ENCODE measurements around the gene ASB13. TPM values are rescaled to one million over a fixed set of nuclear protein-coding genes. Genes with fewer than 3 reads are reported as not detected.
"Not testable (repeated sequence)": the region's sequence is repeated elsewhere in the genome, so short reads cannot be mapped to it uniquely, and the experiment has no call there.

Gene ASB13
- total RNA-seq, 1 donor from 2014 or later: 23.0 TPM

- H3K36me3 ChIP-seq: no peaks in the 10 kb centered on the region
- ATAC-seq: no peak
- TF ChIP-seq CTCF (IDR thresholded peaks at IDR 0.05): no peak
- no peaks in the 10 kb centered on the region for H3K4me1 ChIP-seq
- no peaks in the 10 kb centered on the region for H3K9me3 ChIP-seq
- no peak overlapping the region for H3K4me3 ChIP-seq
- H3K27ac ChIP-seq: no peak overlapping the region
- no peaks in the 10 kb centered on the region for H3K27me3 ChIP-seq
- DNase-seq: no peak
- intact Hi-C loops (cut with DNase I): no loop called here
Observed at GRCh38 chr10:5595591-5595990, 70.8 kb downstream of the ASB13 start.

DNA sequence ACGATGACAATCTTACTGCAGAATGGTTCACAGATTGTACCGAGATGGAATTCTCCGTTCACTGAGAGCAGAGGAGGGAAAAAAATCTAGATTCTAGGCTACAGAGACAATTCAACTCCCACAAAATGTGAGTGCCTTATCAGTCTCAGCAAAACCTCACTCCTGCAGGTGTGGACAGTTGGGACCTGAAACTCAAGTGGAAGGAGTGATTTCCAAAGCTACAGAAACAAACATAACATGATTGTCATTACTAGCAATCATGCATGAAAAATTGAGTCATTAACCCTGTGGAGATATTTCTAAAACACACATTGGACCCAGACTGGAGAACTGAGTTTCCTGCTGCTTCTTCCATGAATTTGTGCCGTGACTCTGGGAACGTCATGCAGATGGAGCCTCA lies 71.3 kb downstream of the ASB13 start:
- ATAC-seq (no peak), DNase-seq (no peak)
- Histone ChIP-seq H3K9me3 (no peaks in the 10 kb centered on the region), H3K27me3 (no peaks in the 10 kb centered on the region), H3K36me3 (no peaks in the 10 kb centered on the region), H3K4me3 (no peak overlapping the region), H3K4me1 (no peaks in the 10 kb centered on the region), H3K27ac (no peak overlapping the region)
- TF ChIP-seq CTCF (IDR thresholded peaks at IDR 0.05): no peak
- intact Hi-C loops (cut with DNase I): no loop called here

DNA sequence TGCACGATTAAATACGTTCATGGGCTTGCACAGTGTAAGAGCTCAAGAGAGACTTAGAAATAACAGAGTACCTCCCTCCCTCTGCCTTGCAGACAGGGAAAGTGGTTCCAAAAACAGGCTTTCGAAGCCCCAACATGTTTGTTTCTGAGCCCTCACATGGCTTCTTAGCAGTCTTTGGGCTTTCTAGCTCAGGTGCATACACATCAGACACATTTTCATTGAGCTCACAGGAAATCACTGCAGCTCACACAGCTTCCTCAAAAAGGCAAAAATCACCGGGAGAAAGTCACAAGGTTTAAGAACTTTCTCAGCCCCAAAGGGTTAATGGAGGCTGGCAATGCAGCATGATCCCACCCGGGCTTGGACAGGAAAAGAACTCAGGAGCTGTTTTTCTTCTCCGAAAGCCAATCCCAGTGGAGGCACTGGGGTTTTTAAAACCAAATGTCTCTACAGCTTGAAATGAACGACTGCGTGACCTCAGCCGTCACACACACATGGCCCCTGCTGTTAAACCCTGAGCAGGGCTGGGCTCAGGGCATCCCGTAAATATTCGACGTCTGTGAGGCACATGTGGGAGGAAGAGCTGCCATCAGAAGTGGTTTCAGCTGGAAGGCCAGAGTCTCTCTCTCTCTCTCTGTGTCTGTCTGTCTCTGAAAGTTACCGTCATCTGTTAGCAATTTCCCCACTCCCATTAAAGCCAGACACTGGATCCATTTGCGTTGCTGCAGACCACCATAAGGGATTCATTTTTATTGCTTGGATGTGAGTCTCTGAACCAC lies 71.9 kb downstream of the ASB13 start:
- no peak for ATAC-seq
- Histone ChIP-seq H3K9me3 (no peaks in the 10 kb centered on the region), H3K36me3 (no peaks in the 10 kb centered on the region), H3K27me3 (no peaks in the 10 kb centered on the region), H3K4me1 (no peaks in the 10 kb centered on the region), H3K4me3 (no peak overlapping the region), H3K27ac (no peak overlapping the region)
- intact Hi-C loops (cut with DNase I): no loop called here
- no peak for DNase-seq
- TF ChIP-seq CTCF (IDR thresholded peaks at IDR 0.05): no peak

GRCh38 chr10:5593347-5593746 lies 73.0 kb downstream of the ASB13 start:
- intact Hi-C loops (cut with DNase I); H3K9me3 ChIP-seq; H3K27me3 ChIP-seq; H3K27ac ChIP-seq; ATAC-seq; H3K36me3 ChIP-seq; H3K4me1 ChIP-seq; DNase-seq; H3K4me3 ChIP-seq: not testable (repeated sequence)

GRCh38 chr10:5592070-5592469 lies 74.3 kb downstream of the ASB13 start:
- no peaks in the 10 kb centered on the region for H3K4me1 ChIP-seq
- ATAC-seq: no peak
- no peak overlapping the region for H3K27ac ChIP-seq
- H3K27me3 ChIP-seq: no peaks in the 10 kb centered on the region
- H3K4me3 ChIP-seq: no peak overlapping the region
- H3K9me3 ChIP-seq: no peaks in the 10 kb centered on the region
- no peaks in the 10 kb centered on the region for H3K36me3 ChIP-seq
- no peak for TF ChIP-seq CTCF (IDR thresholded peaks at IDR 0.05)
- intact Hi-C loops (cut with DNase I): no loop called here
- peak; percentile 40 for DNase-seq

DNA sequence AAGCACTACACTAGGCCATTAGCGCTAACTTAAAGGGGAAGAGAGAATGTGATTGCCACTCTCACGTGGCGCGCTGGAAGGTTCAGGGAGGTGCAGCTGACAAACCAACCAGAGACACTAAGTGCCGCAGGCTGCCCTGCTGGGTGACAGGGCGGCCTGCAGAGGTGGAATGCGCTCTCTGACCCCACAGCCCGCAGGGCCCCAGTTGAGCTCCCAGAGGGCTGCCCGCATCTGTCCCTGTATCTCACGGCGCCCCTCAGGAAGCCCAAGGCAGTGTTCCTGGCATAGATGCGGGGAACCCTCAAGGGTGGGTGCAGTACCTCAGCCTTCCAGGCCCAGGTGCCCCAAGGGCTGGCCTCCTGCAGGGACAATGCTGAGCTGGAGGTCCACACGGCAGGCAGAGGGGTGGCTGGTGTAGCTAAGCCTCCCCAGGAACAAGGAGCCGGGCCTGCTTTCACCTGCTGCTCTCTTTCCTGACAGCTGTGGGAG lies 75.0 kb downstream of the ASB13 start:
- DNase-seq (peak; percentile 38), ATAC-seq (no peak)
- no peaks in the 10 kb centered on the region for H3K4me1 ChIP-seq
- no peak overlapping the region for H3K27ac ChIP-seq
- intact Hi-C loops (cut with DNase I): no loop called here
- no peak overlapping the region for H3K4me3 ChIP-seq
- no peaks in the 10 kb centered on the region for H3K36me3 ChIP-seq
- H3K27me3 ChIP-seq: no peaks in the 10 kb centered on the region
- H3K9me3 ChIP-seq: no peaks in the 10 kb centered on the region
- TF ChIP-seq CTCF (IDR thresholded peaks at IDR 0.05): no peak
